HG03280 (cell line): ENCODE results near the gene TEX11.
"Not testable (repeated sequence)": the region's sequence is repeated elsewhere in the genome, so short reads cannot be mapped to it uniquely, and the experiment has no call there.

Experiments used
- ATAC-seq: cut with Tn5 transposase; IDR thresholded peaks from one replicate; pipeline ENCODE4 v1.9.1; 2021; ENCODE audit warnings: mild to moderate bottlenecking, moderate library complexity; ENCODE audit not compliant: unreplicated experiment

TEX11 gene

GRCh38 chrX:70605352-70605751, 303.2 kb downstream of the TEX11 start:
- no peak for ATAC-seq

DNA sequence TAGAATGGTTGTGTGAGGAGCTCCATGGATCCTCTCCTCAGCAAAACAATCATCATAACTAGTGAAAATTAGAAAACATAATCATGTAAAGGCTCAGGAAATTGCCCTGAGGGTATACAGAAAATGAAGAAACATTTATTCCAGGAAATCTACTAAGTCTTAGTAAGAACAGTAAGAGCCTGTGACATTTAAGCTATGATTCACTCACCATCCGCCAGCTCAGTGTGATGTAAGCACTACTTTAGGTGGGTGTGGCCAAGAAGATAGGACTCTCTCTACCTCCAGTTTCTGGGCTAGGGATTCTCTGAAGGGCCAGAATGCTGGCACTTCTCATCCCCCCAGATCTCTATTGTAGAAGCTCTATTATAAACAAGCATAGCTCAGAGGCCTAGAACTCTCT, 316.4 kb downstream of the TEX11 start:
- no peak for ATAC-seq

DNA sequence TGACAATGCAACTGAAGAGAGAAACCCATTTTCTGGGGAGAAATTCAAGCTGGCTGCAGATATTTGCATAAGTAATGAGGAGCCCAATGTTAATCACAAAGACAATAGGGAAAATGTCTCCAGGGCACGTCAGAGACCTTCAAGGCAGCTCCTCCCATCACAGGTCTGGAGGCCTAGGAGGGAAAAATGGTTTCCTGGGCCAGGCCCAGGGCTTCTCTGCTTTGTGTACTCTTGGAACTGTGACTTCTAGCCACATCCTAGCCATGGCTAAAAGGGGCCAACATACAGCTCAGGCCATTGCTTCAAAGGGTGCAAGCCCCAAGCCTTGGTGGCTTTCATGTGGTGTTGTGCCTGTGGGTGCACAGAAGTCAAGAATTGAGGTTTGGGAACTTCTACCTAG, 321.4 kb downstream of the TEX11 start:
- not testable (repeated sequence) for ATAC-seq

DNA sequence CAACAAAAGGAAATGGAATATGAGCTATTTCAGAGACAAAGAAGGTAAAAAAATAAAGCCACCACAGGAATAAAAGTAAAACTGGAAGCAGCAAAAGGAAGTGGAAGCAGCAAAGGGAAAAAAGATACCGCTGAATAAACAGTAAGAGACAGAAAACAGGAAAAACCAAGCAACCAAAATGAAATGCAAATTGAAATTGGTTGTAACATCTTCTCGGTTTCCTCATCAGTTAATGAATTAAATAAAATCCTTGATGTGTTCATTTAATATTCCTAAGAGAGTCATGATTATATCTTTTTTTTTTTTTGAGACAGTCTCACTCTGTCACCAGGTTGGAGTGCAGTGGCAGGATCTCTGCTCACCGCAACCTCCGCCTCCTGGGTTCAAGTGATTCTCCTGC, 331.1 kb downstream of the TEX11 start:
- no peak for ATAC-seq

- not testable (repeated sequence) for ATAC-seq
Measured at GRCh38 chrX:70569922-70570576, 338.5 kb downstream of the TEX11 start.

- no peak for ATAC-seq
Measured at GRCh38 chrX:70554948-70555347, 353.6 kb downstream of the TEX11 start.

- no peak for ATAC-seq
Measured at GRCh38 chrX:70554523-70554922, 354.0 kb downstream of the TEX11 start.

- ATAC-seq = no peak
Measured at GRCh38 chrX:70554081-70554480, 354.4 kb downstream of the TEX11 start.

DNA sequence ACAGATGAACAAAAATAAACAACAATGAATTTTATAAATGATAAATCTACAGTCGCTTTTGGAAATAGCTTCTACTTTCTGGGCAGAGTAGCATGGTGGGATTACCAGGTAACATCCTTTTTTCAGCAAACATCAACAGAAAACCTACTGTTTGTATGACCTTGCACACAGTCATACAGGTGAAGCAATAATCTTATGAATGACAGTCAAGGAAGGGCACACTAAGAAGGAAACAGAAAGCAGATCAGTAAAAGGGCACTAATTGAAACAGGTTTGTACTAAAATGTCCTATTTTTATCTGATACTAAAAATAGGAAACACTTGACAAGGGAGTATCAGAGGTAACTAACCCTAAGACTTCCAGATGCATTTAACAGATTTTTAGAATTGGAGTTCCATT, 355.0 kb downstream of the TEX11 start:
- ATAC-seq = no peak

- ATAC-seq = no peak
Measured at GRCh38 chrX:70552130-70552704, 356.3 kb downstream of the TEX11 start.

DNA sequence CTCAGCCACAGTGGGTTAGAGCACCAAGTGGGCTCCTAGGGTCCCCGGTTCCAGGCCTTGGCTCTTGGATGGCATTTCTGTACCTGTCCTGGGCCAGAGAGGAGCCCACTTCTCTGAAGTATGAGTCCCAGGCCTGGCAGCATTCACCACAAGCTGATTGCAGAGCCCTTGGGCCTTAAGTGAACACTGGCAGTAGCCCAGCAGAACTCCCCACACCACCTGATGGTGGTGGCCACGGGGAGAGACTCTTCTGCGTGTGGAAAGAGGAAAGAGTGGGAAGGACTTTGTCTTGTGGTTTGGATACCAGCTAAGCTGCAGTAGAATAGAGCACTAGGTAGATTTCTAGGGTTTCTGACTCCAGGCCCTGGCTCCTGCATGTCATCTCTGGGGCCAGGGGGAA, 359.1 kb downstream of the TEX11 start:
- ATAC-seq = no peak

DNA sequence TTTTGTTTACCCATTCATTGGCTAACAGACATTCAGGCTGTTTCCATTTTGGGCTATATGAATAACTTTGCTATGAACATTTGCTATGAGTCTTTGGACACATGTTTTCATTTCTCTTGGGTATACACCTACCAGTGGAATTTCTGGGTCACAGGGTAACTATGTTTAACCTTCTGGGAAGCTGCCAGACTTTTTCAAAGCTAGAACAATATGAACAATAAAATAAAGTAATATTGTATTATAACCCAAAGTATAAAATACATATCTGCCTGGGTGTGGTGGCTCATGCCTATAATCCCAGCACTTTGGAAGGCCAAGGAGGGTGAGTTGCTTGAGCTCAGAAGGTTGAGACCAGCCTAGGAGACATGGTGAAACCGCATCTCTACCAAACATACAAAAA, 373.3 kb downstream of the TEX11 start:
- ATAC-seq = no peak

- ATAC-seq = no peak
Measured at GRCh38 chrX:70527610-70528345, 380.7 kb downstream of the TEX11 start.

DNA sequence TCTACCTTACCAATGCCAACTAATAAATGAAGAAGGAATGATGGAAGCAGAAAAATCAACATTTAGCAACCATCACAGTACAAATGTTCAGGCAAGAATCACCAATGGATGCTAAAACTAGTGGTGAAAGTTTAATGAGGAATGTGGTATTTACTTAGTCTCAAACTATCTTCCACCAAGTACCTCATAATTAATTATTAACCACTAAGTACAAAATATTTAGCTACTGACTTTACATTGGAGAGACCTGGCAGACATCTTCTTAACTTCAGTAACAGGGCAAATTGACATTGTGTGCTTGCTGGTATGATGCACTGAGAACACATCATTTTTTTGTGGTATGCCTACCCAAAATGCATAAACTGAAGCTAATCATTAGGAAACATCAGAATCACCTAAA, 381.5 kb downstream of the TEX11 start:
- no peak for ATAC-seq

DNA sequence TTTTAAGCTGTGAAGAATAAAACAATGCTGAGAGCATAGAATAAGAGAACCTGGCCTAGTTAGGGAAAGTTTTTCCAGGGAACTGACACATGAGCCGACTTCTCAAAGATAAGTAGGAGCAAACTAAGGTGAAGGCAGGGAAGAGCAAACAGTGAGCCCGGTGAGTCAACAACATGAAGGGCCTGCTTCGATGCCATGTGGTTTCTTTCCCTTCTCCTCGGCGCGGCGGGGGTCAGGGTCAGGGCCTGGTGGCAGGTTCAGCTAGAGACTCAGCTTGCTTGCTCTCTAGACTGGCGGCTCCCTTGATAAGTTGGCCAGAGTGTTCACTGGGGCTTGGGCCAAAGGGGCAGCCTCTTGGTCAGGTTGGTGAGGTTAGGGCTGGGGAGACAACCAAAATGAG, 382.8 kb downstream of the TEX11 start:
- no peak for ATAC-seq

GRCh38 chrX:70515692-70516091, 392.8 kb downstream of the TEX11 start:
- not testable (repeated sequence) for ATAC-seq

DNA sequence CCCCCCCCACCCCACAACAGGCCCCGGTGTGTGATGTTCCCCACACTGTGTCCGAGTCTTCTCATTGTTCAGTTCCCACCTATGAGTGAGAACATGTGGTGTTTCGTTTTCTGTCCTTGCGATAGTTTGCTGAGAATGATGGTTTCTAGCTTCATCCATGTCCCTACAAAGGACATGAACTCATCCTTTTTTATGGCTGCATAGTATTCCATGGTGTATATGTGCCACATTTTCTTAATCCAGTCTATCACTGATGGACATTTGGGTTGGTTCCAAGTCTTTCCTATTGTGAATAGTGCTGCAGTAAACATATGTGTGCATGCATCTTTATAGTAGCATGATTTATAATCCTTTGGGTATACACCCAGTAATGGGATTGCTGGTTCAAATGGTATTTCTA, 393.2 kb downstream of the TEX11 start:
- ATAC-seq = not testable (repeated sequence)

DNA sequence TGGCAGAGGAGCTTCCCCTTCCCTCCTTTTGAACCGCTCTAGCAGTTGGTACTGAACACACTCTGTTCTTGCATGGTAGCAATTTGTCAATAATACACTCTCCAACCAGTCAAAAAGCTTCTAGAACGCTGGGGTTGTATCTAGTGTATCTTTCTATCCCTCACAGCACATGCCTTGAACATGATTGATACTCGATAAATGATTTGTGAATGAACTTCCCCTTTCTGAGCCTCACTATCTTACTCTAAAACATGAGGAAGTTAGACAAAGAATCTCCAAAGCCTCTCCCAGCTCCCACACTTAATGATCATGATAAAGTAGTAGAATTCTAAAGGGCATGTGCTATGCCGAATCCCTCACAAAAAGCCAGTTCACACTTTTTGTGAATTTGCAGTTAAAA, 399.4 kb downstream of the TEX11 start:
- no peak for ATAC-seq

- no peak for ATAC-seq
Measured at GRCh38 chrX:70508296-70508911, 400.1 kb downstream of the TEX11 start.

GRCh38 chrX:70505451-70505841, 403.1 kb downstream of the TEX11 start:
- ATAC-seq = no peak

GRCh38 chrX:70504772-70505450, 403.6 kb downstream of the TEX11 start:
- no peak for ATAC-seq
